HG02623 (cell line): ENCODE results near the gene PAQR5.
"Not testable (repeated sequence)": the region's sequence is repeated elsewhere in the genome, so short reads cannot be mapped to it uniquely, and the experiment has no call there.

Experiments
- ATAC-seq: cut with Tn5 transposase; IDR thresholded peaks from one replicate; pipeline ENCODE4 v1.9.1; 2021; ENCODE audit warnings: moderate library complexity; ENCODE audit not compliant: unreplicated experiment

PAQR5 gene

DNA sequence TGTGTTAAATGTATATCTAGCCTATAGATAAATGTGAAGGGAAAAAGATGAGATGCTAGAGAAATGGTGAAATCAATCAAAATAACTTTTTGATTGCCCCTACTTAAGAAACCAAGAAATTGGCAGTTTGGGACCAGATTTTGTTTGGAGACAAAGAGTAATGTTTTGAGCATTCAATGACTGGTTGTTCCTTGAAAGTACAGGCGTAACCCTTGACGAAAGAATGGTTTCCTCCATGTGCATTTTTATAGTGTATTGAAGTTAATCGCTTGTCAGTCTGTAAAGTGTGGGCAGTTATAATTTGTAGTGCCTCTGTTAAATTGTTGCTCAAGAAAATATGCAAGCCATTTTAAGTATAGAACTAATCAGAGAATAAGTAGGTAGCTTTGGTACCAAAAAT lies 116.7 kb downstream of the PAQR5 start:
- ATAC-seq = no peak

GRCh38 chr15:69417581-69417980 lies 118.9 kb downstream of the PAQR5 start:
- ATAC-seq = no peak

DNA sequence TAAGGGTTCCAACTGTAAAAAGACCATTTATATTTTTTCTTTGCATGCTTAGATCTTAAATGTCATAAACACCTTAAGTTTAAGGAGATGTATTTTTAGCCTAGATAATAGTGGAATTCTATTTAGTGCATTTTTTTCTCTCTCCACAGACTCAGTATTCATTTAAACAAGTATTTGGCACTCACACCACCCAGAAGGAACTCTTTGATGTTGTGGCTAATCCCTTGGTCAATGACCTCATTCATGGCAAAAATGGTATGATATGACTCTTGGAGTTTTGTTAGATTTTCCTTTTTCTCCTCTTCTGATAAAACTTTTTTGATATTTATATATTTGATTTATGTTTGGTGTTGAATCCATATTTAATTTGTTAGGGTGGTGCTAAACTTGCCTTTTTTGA lies 122.8 kb downstream of the PAQR5 start:
- no peak for ATAC-seq

- no peak for ATAC-seq
These were observed 123.7 kb downstream of the PAQR5 start for GRCh38 chr15:69422336-69422895.

GRCh38 chr15:69424001-69424400 lies 125.3 kb downstream of the PAQR5 start:
- ATAC-seq = no peak

DNA sequence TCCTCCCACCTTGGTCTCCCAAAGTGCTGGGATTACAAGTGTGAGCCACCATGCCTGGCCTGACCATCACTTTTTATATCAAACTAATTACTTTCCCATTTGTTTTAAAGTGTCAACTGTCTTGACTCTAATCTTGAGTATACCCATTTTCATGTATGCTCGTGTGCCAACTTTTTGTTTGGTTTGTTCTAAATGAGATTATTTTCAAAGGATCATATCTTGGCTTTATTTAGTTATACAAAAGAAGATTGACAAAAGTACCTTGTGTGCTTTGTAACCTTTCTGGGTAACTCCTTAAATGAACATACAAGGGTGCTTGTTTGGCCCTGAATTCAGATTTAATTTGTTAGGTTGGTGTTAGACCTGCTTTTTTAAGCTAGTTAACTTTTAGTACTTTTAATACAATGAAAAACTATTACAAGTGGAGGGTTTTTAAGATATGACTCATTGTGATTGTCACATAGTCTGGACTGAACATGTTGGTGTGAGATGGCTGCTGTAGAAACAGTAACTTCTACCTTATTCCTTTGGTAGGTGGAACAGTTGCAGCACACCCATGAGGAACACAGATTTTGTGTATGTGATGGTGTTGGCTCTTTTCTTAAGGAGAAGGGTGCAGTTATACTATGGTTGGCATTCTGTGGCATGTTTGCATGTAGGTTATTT lies 126.2 kb downstream of the PAQR5 start:
- ATAC-seq = no peak

DNA sequence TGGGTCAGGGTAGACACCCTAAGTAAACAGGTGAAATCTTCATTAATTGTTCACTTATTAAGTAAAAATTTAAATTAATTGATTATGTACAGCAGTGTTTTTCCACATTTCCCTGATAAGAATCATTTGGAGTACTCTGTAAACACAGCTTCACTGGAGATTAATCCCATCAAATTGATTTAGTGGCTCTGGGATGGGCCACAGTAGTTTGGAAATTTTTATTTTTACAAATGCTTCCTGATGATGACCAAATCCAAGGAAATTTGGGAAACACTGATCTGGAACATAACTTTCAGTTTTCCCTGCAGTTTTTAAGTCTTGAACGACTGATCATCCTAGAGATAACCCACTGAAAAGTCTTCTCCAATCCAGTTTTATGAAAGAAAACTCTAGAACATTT lies 135.1 kb downstream of the PAQR5 start:
- ATAC-seq = no peak

- ATAC-seq = no peak
These were observed 135.5 kb downstream of the PAQR5 start for GRCh38 chr15:69434238-69434637.

GRCh38 chr15:69434679-69435078 lies 136.0 kb downstream of the PAQR5 start:
- ATAC-seq = no peak

- no peak for ATAC-seq
These were observed 137.3 kb downstream of the PAQR5 start for GRCh38 chr15:69435985-69436384.

DNA sequence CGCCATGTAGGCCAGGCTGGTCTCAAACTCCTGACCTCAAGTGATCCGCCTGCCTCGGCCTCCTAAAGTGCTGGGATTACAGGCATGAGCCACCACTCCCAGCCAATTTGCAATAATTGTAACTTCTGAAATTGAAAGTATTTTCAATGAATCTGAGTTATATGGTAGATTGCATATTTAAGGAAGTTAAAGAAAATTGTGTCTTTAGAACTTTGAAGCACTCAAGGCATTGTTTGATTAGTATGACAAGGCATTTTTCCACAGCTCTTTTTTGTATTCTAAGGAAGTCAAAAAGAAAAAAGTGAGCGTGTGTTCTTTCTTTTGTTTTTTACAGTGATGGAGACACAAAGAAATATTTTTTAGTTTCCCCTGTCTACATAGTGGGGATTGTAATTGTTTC lies 138.2 kb downstream of the PAQR5 start:
- ATAC-seq = no peak

GRCh38 chr15:69439623-69440022 lies 140.9 kb downstream of the PAQR5 start:
- ATAC-seq = no peak

DNA sequence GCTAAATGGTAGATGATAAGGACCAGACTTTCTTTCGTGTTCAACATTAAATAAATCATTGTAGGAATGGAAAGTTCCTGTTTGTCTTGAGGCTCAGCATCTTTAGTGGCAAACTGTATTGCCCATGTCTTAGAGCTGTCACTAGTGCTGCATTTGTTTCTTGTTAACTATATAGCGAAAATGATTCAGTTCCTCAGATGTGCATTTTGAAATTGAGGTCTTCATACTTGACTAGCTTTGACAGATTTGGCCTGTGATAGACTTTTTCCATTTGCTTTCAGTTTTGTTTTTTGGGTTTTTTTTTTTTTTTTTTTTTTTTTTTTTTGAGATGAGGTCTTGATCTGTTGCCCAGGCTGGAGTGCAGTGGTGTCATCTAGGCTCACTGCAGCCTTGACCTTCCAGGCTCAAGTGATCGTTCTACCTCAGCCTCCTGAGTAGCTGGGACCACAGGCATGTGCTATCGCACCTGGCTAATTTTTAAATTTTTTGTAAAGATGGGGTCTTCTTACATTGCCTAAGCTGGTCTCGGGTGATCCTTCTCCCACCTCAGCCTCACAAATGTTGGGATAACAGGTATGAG lies 144.4 kb downstream of the PAQR5 start:
- ATAC-seq = no peak

GRCh38 chr15:69444686-69445085 lies 146.0 kb downstream of the PAQR5 start:
- ATAC-seq = no peak

DNA sequence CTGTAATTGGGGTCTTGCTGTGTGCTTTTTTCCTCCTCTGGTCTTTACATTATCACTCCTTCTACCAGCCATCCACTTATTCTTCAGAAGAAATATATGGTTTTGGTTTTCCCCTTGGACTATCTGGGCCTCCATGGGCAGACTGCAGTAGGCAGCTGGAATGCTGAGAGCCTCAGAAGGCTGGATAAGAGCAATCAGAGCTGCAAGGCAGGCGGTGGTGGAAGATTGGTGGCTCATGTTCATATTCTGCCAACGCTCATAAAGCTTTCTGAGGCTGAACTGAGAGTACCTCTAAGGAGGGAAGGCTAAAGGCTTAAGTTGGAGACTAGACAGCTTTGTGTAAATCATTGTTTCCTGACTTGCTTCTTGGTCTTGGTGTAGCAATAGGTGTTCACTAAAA lies 148.2 kb downstream of the PAQR5 start:
- no peak for ATAC-seq

DNA sequence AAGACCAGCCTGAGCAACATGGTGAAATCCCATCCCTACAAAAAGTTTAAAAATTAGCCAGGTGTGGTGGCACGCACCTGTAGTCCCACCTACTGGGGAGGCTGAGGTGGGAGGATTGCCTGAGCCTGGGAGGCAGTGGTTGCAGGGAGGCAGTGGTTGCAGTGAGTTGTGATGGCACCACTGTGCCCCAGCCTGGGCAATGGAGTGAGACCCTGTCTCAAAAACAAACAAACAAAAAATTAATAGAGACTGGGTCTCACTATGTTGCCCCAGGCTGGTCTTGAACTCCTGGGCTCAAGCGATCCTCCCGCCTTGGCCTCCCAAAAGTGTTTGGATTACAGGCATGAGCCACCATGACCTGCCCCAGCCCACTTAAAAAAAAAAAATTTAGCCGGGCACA lies 151.5 kb downstream of the PAQR5 start:
- ATAC-seq = not testable (repeated sequence)

DNA sequence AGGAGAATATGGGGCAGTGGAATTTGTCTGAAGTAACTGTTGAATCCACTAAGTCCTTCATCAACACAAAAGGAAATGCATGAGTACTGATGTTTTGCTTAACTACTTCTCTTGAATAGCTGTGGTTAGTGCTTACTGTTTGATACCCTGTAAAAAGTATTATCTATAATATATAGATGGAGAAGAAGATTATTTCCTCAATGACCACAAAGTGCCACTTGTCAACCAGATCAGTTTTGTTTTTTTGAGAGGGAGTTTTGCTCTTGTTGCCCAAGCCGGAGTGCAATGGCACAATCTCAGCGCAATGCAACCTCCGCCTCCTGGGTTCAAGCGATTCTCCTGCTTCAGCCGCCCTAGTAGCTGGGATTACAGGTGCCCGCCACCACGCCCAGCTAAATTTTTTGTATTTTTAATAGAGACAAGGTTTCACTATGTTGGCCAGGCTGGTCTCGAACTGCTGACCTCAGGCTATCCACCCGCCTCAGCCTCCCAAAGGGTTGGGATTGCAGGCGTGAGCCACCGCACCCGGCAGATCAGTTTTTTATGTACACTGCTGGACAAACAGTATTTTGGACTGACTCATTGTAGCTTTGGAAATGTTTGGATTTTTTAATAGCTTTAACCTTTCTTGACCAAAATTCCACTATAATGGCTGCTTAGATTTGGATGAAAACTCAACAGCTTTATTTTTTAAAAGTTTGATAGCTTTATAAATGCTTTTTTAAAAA lies 152.4 kb downstream of the PAQR5 start:
- no peak for ATAC-seq

DNA sequence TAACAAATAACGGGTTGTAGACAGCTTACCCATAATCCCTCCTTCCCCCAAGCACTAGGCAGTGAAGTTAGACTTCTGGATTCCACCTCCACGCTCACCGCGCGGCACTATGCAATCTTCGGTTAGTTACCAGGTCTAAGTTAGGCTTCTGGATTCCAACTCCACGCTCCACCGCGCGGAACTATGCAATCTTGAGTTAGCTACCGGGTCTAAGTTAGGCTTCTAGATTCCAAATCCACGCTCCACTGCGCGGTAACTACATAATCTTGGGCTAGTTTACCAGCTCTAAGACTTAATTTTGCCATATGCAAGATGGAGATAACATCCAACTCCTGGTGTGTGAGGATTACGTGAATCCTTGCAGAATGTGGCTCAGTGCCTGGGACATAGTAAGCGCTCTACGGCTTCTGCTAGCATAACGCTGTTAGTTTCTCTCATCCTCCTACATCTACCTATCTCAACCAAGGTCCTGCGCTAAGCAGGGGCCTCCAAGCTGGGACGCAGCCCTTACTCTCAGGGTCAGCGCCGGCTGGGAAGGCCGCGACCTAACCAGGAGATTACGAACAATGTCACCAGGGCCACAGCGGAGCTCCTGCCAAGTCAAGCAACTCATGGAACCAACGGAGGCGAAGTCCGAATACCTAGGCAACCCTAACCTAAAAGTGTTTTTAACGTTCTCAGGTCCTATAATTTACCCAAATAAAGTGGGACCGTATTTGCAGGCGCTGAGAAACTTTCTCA lies 153.4 kb downstream of the PAQR5 start:
- peak; percentile 39 for ATAC-seq

GRCh38 chr15:69452692-69453521 lies 154.2 kb downstream of the PAQR5 start, which contains the start of gene RPLP1:
Gene RPLP1 (plus strand): TSS chr15:69452818. CDS start chr15:69452949, 131 bp downstream.
- ATAC-seq = peak; percentile 72

GRCh38 chr15:69454953-69455352 lies 156.2 kb downstream of the PAQR5 start:
- no peak for ATAC-seq
